ENCODE data around the gene LRRC3C.

- TF ChIP-seq, protein P1, sequence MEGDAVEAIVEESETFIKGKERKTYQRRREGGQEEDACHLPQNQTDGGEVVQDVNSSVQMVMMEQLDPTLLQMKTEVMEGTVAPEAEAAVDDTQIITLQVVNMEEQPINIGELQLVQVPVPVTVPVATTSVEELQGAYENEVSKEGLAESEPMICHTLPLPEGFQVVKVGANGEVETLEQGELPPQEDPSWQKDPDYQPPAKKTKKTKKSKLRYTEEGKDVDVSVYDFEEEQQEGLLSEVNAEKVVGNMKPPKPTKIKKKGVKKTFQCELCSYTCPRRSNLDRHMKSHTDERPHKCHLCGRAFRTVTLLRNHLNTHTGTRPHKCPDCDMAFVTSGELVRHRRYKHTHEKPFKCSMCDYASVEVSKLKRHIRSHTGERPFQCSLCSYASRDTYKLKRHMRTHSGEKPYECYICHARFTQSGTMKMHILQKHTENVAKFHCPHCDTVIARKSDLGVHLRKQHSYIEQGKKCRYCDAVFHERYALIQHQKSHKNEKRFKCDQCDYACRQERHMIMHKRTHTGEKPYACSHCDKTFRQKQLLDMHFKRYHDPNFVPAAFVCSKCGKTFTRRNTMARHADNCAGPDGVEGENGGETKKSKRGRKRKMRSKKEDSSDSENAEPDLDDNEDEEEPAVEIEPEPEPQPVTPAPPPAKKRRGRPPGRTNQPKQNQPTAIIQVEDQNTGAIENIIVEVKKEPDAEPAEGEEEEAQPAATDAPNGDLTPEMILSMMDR (IDR thresholded peaks at IDR 0.05): no peak
- TF ChIP-seq EZH2 (IDR thresholded peaks at IDR 0.05; ENCODE audit: borderline replicate concordance, insufficient read depth, low read depth, low read length, poor library complexity, severe bottlenecking): no peak
These were observed 25.3 kb downstream of the LRRC3C start for GRCh38 chr17:39952680-39953470.

Measured in B cell (primary cell).